ENCODE measurements around the gene PDLIM7.

Gene PDLIM7

GRCh38 chr5:177472460-177473442 lies 24.7 kb downstream of the PDLIM7 start:
- peak; percentile 75 for DNase-seq

GRCh38 chr5:177471610-177472356 lies 25.6 kb downstream of the PDLIM7 start:
- DNase-seq, result peak; percentile 76

GRCh38 chr5:177470759-177471536 lies 26.5 kb downstream of the PDLIM7 start:
- no peak for DNase-seq

- DNase-seq, result no peak
Measured at GRCh38 chr5:177469750-177470525, 27.5 kb downstream of the PDLIM7 start.

- no peak for DNase-seq
Measured at GRCh38 chr5:177468685-177469628, 28.4 kb downstream of the PDLIM7 start.

GRCh38 chr5:177468329-177468684 lies 29.1 kb downstream of the PDLIM7 start:
- no peak for DNase-seq

- no peak for DNase-seq
Measured at GRCh38 chr5:177467436-177467835, 30.0 kb downstream of the PDLIM7 start.

- DNase-seq, result no peak
Measured at GRCh38 chr5:177466861-177467260, 30.5 kb downstream of the PDLIM7 start.

GRCh38 chr5:177465044-177465443 lies 32.4 kb downstream of the PDLIM7 start:
- no peak for DNase-seq

- no peak for DNase-seq
Measured at GRCh38 chr5:177462021-177462670, 35.3 kb downstream of the PDLIM7 start.

- no peak for DNase-seq
Measured at GRCh38 chr5:177459819-177460628, 37.4 kb downstream of the PDLIM7 start.

GRCh38 chr5:177459357-177459756 lies 38.0 kb downstream of the PDLIM7 start:
- DNase-seq, result no peak

- DNase-seq, result no peak
Measured at GRCh38 chr5:177458912-177459350, 38.5 kb downstream of the PDLIM7 start.

GRCh38 chr5:177457852-177458681 lies 39.3 kb downstream of the PDLIM7 start:
- no peak for DNase-seq

- DNase-seq, result no peak
Measured at GRCh38 chr5:177456976-177457851, 40.2 kb downstream of the PDLIM7 start.

GRCh38 chr5:177456591-177456964 lies 40.8 kb downstream of the PDLIM7 start:
- no peak for DNase-seq

All from activated gamma-delta T cell treated with Interleukin-2 at 50 U/mL for 16 hours (primary cell).